ENCODE results near the gene C16orf89. TPM values are rescaled to one million over a fixed set of nuclear protein-coding genes. Genes with fewer than 3 reads are reported as not detected.

C16orf89 gene
- total and polyA plus RNA-seq, 10 of the 15 experiments (the other 5 are each of a cell fraction or from before 2014, with no cell fraction given): not detected

DNA sequence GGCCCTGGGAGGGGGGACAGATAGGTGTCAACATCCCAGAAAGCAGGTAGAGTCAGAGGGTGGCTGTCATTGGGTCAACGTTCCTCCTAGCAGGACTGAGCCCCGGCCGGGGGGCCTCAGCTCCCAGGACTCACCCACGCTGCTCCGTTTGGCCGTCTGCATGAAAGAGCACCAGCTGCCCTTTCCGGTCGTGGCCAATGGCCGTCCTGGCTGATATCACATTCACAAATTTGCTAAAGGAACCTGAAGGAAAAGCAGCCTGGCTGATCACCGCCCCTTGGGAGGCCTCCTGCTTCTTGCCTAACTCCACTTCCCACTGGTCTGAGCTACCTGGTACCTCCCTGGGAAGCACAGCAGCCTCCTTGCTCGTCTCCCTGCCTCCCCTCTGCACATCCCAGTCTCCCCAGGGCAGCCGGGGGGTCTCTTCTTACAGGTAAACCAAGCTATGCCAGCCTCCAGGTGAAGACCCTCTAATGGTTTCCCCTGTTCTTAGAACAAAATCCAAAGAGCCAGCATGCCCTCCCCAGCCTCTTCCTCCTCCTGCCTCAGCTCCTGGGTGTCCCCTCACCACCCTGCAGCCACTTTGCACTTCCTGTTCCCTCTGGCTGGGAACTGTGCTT lies 35.4 kb downstream of the C16orf89 start:
- peaks cover 8% of the 10 kb centered on the region for H3K4me1 ChIP-seq (ENCODE audit: control insufficient read depth, insufficient read depth, low read length)
- no peak overlapping the region for H3K4me3 ChIP-seq
- no peak for ATAC-seq
- no peak for DNase-seq (ENCODE audit: low read depth, low spot score)
- POLR2A ChIA-PET: no interaction called here
- no peaks in the 10 kb centered on the region for H3K79me2 ChIP-seq (ENCODE audit: control insufficient read depth, insufficient read depth, low read length)
- H3K36me3 ChIP-seq (ENCODE audit: control insufficient read depth in 2 of 2, insufficient read depth in 2 of 2, low read length in 1 of 2): no peaks in the 10 kb centered on the region
- RAD21 ChIA-PET (ENCODE audit: unreplicated experiment): no interaction called here
- no peaks in the 10 kb centered on the region for H4K20me1 ChIP-seq (ENCODE audit: control insufficient read depth, insufficient read depth)
- WGBS (ENCODE audit: insufficient coverage, insufficient replicate concordance, low lambda C conversion rate, missing lambda C conversion rate): 73% methylated on average over 12 of the region's 12 CpGs
- no peaks in the 10 kb centered on the region for H3K27me3 ChIP-seq (replicated peaks in 1 of 2; ENCODE audit: control insufficient read depth in 2 of 2, insufficient read depth in 2 of 2, low read length in 1 of 2)
- intact Hi-C loops (cut with micrococcal nuclease; ENCODE audit: unreplicated experiment) (no loop called here), in situ Hi-C loops (cut with MboI) (no loop called here)
- SMC1A ChIA-PET (ENCODE audit: uncharacterized antibody, unreplicated experiment): no interaction called here
- no peak overlapping the region for H3K9ac ChIP-seq (ENCODE audit: control insufficient read depth, insufficient read depth, low read length)
- no peak overlapping the region for H3K4me2 ChIP-seq (ENCODE audit: control insufficient read depth, insufficient read depth)
- no TSS peak for BruUV-seq (replicated peaks)
- FAIRE-seq: no peak
- H3K9me3 ChIP-seq (replicated peaks; ENCODE audit: control insufficient read depth, insufficient read depth, low read length): no peaks in the 10 kb centered on the region
- no peak overlapping the region for H3K27ac ChIP-seq (ENCODE audit: control insufficient read depth, insufficient read depth)
- H2AFZ ChIP-seq (ENCODE audit: control insufficient read depth, low read depth, low read length): no peak overlapping the region
- CTCF ChIA-PET: no interaction called here
- TF ChIP-seq EZH2 (IDR thresholded peaks at IDR 0.05; ENCODE audit: borderline replicate concordance, control insufficient read depth, low read depth, low read length): no peak
- no peak for TF ChIP-seq SMAD5 (IDR thresholded peaks at IDR 0.05; ENCODE audit: low read depth)
- TF ChIP-seq, protein P1, sequence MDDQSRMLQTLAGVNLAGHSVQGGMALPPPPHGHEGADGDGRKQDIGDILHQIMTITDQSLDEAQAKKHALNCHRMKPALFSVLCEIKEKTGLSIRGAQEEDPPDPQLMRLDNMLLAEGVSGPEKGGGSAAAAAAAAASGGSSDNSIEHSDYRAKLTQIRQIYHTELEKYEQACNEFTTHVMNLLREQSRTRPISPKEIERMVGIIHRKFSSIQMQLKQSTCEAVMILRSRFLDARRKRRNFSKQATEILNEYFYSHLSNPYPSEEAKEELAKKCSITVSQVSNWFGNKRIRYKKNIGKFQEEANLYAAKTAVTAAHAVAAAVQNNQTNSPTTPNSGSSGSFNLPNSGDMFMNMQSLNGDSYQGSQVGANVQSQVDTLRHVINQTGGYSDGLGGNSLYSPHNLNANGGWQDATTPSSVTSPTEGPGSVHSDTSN (IDR thresholded peaks at IDR 0.05; ENCODE audit: insufficient replicate concordance, low read depth, low read length): no peak
- TF ChIP-seq, protein P2, sequence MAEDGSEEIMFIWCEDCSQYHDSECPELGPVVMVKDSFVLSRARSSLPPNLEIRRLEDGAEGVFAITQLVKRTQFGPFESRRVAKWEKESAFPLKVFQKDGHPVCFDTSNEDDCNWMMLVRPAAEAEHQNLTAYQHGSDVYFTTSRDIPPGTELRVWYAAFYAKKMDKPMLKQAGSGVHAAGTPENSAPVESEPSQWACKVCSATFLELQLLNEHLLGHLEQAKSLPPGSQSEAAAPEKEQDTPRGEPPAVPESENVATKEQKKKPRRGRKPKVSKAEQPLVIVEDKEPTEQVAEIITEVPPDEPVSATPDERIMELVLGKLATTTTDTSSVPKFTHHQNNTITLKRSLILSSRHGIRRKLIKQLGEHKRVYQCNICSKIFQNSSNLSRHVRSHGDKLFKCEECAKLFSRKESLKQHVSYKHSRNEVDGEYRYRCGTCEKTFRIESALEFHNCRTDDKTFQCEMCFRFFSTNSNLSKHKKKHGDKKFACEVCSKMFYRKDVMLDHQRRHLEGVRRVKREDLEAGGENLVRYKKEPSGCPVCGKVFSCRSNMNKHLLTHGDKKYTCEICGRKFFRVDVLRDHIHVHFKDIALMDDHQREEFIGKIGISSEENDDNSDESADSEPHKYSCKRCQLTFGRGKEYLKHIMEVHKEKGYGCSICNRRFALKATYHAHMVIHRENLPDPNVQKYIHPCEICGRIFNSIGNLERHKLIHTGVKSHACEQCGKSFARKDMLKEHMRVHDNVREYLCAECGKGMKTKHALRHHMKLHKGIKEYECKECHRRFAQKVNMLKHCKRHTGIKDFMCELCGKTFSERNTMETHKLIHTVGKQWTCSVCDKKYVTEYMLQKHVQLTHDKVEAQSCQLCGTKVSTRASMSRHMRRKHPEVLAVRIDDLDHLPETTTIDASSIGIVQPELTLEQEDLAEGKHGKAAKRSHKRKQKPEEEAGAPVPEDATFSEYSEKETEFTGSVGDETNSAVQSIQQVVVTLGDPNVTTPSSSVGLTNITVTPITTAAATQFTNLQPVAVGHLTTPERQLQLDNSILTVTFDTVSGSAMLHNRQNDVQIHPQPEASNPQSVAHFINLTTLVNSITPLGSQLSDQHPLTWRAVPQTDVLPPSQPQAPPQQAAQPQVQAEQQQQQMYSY (CRISPR knock-in tag; IDR thresholded peaks at IDR 0.05): no peak
- no peak for TF ChIP-seq ZNF274 (IDR thresholded peaks at IDR 0.05; ENCODE audit: insufficient read depth, insufficient read length)
- TF ChIP-seq FOXM1 (IDR thresholded peaks at IDR 0.05; ENCODE audit: low read depth, low read length): no peak
- TF ChIP-seq EP300 (IDR thresholded peaks at IDR 0.05; ENCODE audit: borderline replicate concordance in 1 of 2, control insufficient read depth in 1 of 2, low read depth in 2 of 2, low read length in 2 of 2): no peak
- TF ChIP-seq WRNIP1 (IDR thresholded peaks at IDR 0.05; ENCODE audit: borderline replicate concordance, low read depth, low read length): no peak
- TF ChIP-seq, protein P3, sequence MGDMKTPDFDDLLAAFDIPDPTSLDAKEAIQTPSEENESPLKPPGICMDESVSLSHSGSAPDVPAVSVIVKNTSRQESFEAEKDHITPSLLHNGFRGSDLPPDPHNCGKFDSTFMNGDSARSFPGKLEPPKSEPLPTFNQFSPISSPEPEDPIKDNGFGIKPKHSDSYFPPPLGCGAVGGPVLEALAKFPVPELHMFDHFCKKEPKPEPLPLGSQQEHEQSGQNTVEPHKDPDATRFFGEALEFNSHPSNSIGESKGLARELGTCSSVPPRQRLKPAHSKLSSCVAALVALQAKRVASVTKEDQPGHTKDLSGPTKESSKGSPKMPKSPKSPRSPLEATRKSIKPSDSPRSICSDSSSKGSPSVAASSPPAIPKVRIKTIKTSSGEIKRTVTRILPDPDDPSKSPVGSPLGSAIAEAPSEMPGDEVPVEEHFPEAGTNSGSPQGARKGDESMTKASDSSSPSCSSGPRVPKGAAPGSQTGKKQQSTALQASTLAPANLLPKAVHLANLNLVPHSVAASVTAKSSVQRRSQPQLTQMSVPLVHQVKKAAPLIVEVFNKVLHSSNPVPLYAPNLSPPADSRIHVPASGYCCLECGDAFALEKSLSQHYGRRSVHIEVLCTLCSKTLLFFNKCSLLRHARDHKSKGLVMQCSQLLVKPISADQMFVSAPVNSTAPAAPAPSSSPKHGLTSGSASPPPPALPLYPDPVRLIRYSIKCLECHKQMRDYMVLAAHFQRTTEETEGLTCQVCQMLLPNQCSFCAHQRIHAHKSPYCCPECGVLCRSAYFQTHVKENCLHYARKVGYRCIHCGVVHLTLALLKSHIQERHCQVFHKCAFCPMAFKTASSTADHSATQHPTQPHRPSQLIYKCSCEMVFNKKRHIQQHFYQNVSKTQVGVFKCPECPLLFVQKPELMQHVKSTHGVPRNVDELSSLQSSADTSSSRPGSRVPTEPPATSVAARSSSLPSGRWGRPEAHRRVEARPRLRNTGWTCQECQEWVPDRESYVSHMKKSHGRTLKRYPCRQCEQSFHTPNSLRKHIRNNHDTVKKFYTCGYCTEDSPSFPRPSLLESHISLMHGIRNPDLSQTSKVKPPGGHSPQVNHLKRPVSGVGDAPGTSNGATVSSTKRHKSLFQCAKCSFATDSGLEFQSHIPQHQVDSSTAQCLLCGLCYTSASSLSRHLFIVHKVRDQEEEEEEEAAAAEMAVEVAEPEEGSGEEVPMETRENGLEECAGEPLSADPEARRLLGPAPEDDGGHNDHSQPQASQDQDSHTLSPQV (IDR thresholded peaks at IDR 0.05): no peak
- no peak for TF ChIP-seq CHD4 (IDR thresholded peaks at IDR 0.05)
- TF ChIP-seq ZNF217 (IDR thresholded peaks at IDR 0.05): no peak
- TF ChIP-seq GATAD2B (conservative IDR thresholded peaks at IDR 0.05; ENCODE audit: low read depth): no peak
- TF ChIP-seq POLR2AphosphoS5 (IDR thresholded peaks at IDR 0.05; ENCODE audit: low read length): no peak

Data from GM12878 (cell line).